ENCODE data around the gene SPTBN4.
"Not testable (repeated sequence)": the region's sequence is repeated elsewhere in the genome, so short reads cannot be mapped to it uniquely, and the experiment has no call there.

SPTBN4 gene

DNA sequence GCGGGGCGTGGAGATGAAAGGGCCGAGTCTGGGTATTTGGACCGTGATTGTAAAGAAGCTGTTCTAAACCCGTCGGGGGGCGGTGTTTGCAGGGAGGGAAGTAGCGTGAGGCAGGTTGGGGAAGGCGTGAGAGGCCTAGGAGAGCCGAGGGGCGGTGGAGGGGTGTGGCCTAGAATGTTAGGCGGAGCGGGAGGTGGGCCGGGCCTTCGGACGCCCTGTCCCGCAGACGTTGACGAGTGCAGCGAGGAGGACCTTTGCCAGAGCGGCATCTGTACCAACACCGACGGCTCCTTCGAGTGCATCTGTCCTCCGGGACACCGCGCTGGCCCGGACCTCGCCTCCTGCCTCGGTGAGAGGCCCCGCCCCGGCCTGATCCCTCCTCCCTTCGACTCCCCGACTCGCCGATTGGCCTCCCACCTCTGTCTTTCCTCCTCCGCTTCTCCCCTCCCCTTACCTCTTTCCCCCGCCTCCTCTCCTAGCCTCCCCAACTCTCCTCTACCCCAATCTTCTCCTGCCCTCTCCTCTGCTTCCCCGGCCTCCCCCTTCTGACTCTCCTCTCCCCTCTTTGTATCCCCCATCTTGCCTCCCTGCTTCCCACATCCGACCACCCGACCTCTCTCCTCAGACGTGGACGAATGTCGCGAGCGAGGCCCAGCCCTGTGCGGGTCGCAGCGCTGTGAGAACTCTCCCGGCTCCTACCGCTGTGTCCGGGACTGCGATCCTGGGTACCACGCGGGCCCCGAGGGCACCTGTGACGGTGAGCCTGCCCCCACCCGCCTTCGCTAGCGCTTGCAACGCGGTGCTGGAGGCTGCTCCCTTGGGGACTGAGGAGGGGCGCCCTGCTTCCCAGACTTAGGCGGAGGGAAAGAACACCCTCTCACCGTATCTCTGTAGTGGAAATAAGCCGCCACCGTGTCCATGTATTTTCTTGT lies 147.2 kb downstream of the SPTBN4 start:
- DNase-seq (ENCODE audit: low read depth in 1 of 2, low spot score in 1 of 2), result peak; percentile 65 to 80

- DNase-seq (ENCODE audit: low read depth in 1 of 2, low spot score in 1 of 2), result peak; percentile 72 to 96
Observed at GRCh38 chr19:40614622-40615411, 148.0 kb downstream of the SPTBN4 start.

DNA sequence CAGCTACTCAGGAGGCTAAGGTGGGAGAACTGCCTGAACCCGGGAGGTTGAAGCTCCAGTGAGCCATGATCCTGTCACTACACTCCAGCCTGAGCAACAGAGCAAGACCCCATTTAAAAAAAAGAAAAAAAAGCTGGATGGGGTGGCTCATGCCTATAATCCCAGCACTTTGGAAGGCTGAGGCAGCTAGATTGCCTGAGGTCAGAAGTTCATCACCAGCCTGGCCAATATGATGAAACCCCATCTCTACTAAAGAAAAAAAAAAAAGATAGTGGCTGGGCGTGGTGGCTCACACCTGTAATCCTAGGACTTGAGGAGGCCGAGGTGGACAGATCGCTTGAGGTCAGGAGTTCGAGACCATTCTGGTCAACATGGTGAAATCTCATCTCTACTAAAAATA lies 149.4 kb downstream of the SPTBN4 start:
- no peak for DNase-seq (ENCODE audit: low read depth in 1 of 2, low spot score in 1 of 2)

- DNase-seq (ENCODE audit: low read depth in 1 of 2, low spot score in 1 of 2), result no peak
Observed at GRCh38 chr19:40616941-40617340, 150.1 kb downstream of the SPTBN4 start.

- no peak for DNase-seq (ENCODE audit: low read depth in 1 of 2, low spot score in 1 of 2)
Observed at GRCh38 chr19:40617961-40618360, 151.2 kb downstream of the SPTBN4 start.

DNA sequence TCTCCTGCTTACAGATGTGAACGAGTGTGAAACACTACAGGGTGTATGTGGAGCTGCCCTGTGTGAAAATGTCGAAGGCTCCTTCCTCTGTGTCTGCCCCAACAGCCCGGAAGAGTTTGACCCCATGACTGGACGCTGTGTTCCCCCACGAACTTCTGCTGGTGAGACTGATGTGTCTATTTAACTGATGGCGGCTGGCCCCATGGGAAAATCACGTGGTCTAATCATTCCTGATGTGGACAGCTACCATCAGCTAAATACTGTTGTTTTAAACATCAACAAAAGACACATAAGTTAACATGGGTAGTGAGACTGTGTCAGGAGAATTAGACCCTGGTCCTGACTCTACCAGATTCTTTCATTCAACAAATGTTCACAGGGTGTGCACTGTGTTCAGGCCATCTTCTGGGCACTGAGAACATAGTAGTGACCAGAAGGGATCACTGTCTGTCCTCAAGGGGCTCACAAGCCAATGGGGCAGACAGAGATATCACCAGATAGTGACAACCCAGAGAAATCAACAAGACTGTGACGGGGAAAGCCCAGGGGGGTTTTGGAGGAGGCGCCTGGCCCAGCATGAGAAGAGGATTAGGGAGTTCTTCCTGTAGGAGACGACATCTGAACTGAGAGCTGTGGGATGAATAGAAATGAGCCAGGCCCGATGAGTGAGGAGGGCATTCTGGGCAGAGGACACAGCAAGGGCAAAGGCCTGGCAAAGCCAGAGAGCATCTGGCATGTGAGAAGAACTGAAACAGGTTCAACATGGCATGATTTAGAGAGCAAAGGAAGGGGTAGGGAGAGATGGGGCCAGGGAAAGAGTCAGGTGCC lies 152.7 kb downstream of the SPTBN4 start:
- no peak for DNase-seq (ENCODE audit: low read depth in 1 of 2, low spot score in 1 of 2)

DNA sequence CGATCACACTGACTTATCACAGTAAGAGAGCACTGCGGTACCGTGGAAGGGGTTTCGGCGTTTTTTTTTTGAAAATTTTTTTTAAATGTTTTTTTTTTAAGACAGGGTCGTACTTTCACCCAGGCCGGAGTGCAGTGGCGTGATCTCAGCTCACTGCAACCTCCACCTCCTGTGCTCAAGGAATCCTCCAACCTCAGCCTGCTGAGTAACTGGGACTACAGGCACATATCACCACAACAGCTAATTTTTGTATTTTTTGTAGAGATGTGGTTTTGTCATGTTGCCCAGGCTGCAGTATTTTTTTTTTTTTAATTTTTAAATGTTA lies 153.3 kb downstream of the SPTBN4 start:
- no peak for DNase-seq (ENCODE audit: low read depth in 1 of 2, low spot score in 1 of 2)

- DNase-seq (ENCODE audit: low read depth in 1 of 2, low spot score in 1 of 2), result no peak
Observed at GRCh38 chr19:40621283-40621682, 154.5 kb downstream of the SPTBN4 start.

GRCh38 chr19:40621966-40622772 lies 155.4 kb downstream of the SPTBN4 start:
- no peak for DNase-seq (ENCODE audit: low read depth in 1 of 2, low spot score in 1 of 2)

GRCh38 chr19:40622773-40623075 lies 155.9 kb downstream of the SPTBN4 start:
- DNase-seq (ENCODE audit: low read depth in 1 of 2, low spot score in 1 of 2), result no peak

GRCh38 chr19:40623403-40624251 lies 156.8 kb downstream of the SPTBN4 start:
- no peak for DNase-seq (ENCODE audit: low read depth in 1 of 2, low spot score in 1 of 2)

DNA sequence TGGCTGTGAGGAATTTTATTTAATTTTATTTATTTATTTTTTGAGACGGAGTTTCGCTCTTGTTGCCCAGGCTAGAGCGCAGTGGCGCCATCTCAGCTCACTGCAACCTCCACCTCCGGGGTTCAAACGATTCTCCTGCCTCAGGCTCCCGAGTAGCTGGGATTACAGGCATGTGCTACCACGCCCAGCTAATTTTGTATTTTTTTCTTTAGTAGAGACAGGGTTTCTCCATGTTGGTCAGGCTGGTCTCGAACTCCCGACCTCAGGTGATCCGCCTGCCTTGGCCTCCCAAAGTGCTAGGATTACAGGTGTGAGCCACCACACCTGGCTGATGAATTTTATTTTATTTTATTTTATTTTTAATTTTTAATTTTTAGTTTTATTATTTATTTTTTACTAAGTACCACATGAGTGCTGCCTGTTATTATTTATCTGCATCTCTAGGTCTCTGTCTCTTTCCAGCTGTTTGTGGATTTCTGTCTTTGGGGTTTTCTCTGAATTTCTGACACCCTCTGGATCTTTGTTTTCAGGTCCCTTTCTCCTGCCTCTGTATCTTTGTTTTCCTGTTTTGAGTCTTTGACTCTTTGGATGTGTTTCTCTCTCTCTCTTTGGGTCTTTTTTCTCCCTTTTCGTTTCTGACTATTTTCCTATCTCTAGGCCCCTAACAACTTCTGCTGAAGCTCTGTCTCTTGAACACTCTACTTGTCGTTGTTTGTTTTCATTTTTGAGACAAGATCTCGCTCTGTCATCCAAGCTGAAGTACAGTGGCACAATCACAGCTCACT lies 157.8 kb downstream of the SPTBN4 start:
- DNase-seq (ENCODE audit: low read depth in 1 of 2, low spot score in 1 of 2), result not testable (repeated sequence)

GRCh38 chr19:40625406-40626120 lies 158.8 kb downstream of the SPTBN4 start:
- no peak for DNase-seq (ENCODE audit: low read depth in 1 of 2, low spot score in 1 of 2)

Data from stimulated activated CD4-positive, alpha-beta T cell treated with anti-CD3 and anti-CD28 coated beads, Interleukin-15, amount 100 ng/mL, for 1 hour (primary cell).